T-helper 1 cell treated with Interleukin-12 subunit alpha and Interleukin-12 subunit beta and Interleukin-4 antibody, amounts not matched to agents 30 μg/mL and 1 μg/mL, for 36 hours (primary cell): ENCODE data around the gene C9orf50.

Experiments used
- H3K27ac Mint-ChIP-seq: one replicate; pipeline ENCODE4 v1.8.0; 2021; ENCODE audit warnings: mild to moderate bottlenecking, mixed read lengths
- H3K27me3 Mint-ChIP-seq: one replicate; pipeline ENCODE4 v1.8.0; 2021; ENCODE audit warnings: low read depth, mixed read lengths
- H3K36me3 Mint-ChIP-seq: one replicate; pipeline ENCODE4 v1.8.0; 2021; ENCODE audit warnings: low read depth, mixed read lengths
- H3K4me1 Mint-ChIP-seq: one replicate; pipeline ENCODE4 v1.8.0; 2021; ENCODE audit warnings: low read depth, mixed read lengths
- H3K4me3 Mint-ChIP-seq: one replicate; pipeline ENCODE4 v1.8.0; 2021; ENCODE audit warnings: mild to moderate bottlenecking, moderate library complexity, mixed read lengths
- H3K9me3 Mint-ChIP-seq: one replicate; pipeline ENCODE4 v1.8.0; 2021; ENCODE audit warnings: mixed read lengths

C9orf50 gene

GRCh38 chr9:129572052-129572425 is 48.9 kb downstream of the C9orf50 start:
- Mint-ChIP-seq H3K4me1 (peaks cover 28% of the 10 kb centered on the region), H3K36me3 (peaks cover 12% of the 10 kb centered on the region), H3K27ac (no peak overlapping the region), H3K4me3 (no peak overlapping the region), H3K27me3 (peaks cover 20% of the 10 kb centered on the region), H3K9me3 (peaks cover 7% of the 10 kb centered on the region)

GRCh38 chr9:129571298-129572051 is 49.4 kb downstream of the C9orf50 start:
- Mint-ChIP-seq H3K27ac (no peak overlapping the region), H3K4me3 (no peak overlapping the region), H3K9me3 (peaks cover 7% of the 10 kb centered on the region), H3K27me3 (peaks cover 26% of the 10 kb centered on the region), H3K36me3 (peaks cover 10% of the 10 kb centered on the region), H3K4me1 (peaks cover 26% of the 10 kb centered on the region)

- Mint-ChIP-seq H3K27me3 (peaks cover 26% of the 10 kb centered on the region), H3K4me3 (no peak overlapping the region), H3K27ac (peak overlapping the region; percentile 67), H3K36me3 (peaks cover 7% of the 10 kb centered on the region), H3K9me3 (peaks cover 7% of the 10 kb centered on the region), H3K4me1 (peaks cover 18% of the 10 kb centered on the region)
Measured at GRCh38 chr9:129570450-129571297, 50.2 kb downstream of the C9orf50 start.

- Mint-ChIP-seq H3K27ac (peak overlapping the region; percentile 71), H3K4me3 (peak overlapping the region; percentile 85), H3K9me3 (peaks cover 7% of the 10 kb centered on the region), H3K4me1 (peaks cover 18% of the 10 kb centered on the region), H3K27me3 (peaks cover 26% of the 10 kb centered on the region), H3K36me3 (peaks cover 7% of the 10 kb centered on the region)
Measured at GRCh38 chr9:129569502-129570449, 51.1 kb downstream of the C9orf50 start.

- Mint-ChIP-seq H3K27ac (peak overlapping the region; percentile 41), H3K4me3 (peak overlapping the region; percentile 85), H3K9me3 (peaks cover 4% of the 10 kb centered on the region), H3K27me3 (peaks cover 31% of the 10 kb centered on the region), H3K4me1 (peaks cover 18% of the 10 kb centered on the region), H3K36me3 (peaks cover 4% of the 10 kb centered on the region)
Measured at GRCh38 chr9:129568560-129569501, 52.1 kb downstream of the C9orf50 start.

GRCh38 chr9:129567842-129568559 is 52.9 kb downstream of the C9orf50 start:
- Mint-ChIP-seq H3K4me3 (peak overlapping the region; percentile 67), H3K36me3 (no peaks in the 10 kb centered on the region), H3K4me1 (peaks cover 18% of the 10 kb centered on the region), H3K27ac (peak overlapping the region; percentile 41), H3K9me3 (no peaks in the 10 kb centered on the region), H3K27me3 (peaks cover 31% of the 10 kb centered on the region)

GRCh38 chr9:129567329-129567728 is 53.6 kb downstream of the C9orf50 start:
- Mint-ChIP-seq H3K27me3 (peaks cover 35% of the 10 kb centered on the region), H3K9me3 (no peaks in the 10 kb centered on the region), H3K27ac (no peak overlapping the region), H3K4me3 (no peak overlapping the region), H3K36me3 (no peaks in the 10 kb centered on the region), H3K4me1 (peaks cover 18% of the 10 kb centered on the region)

- Mint-ChIP-seq H3K27me3 (peaks cover 35% of the 10 kb centered on the region), H3K4me3 (no peak overlapping the region), H3K9me3 (no peaks in the 10 kb centered on the region), H3K4me1 (peaks cover 18% of the 10 kb centered on the region), H3K27ac (no peak overlapping the region), H3K36me3 (no peaks in the 10 kb centered on the region)
Measured at GRCh38 chr9:129566563-129567266, 54.2 kb downstream of the C9orf50 start.

GRCh38 chr9:129562917-129563316 is 58.0 kb downstream of the C9orf50 start:
- peaks cover 32% of the 10 kb centered on the region for H3K27me3 Mint-ChIP-seq
- H3K9me3 Mint-ChIP-seq: no peaks in the 10 kb centered on the region
- no peaks in the 10 kb centered on the region for H3K36me3 Mint-ChIP-seq
- H3K27ac Mint-ChIP-seq: no peak overlapping the region
- peaks cover under 1% of the 10 kb centered on the region for H3K4me1 Mint-ChIP-seq
- no peak overlapping the region for H3K4me3 Mint-ChIP-seq

GRCh38 chr9:129562514-129562913 is 58.4 kb downstream of the C9orf50 start:
- Mint-ChIP-seq H3K9me3 (no peaks in the 10 kb centered on the region), H3K36me3 (no peaks in the 10 kb centered on the region), H3K27ac (no peak overlapping the region), H3K27me3 (peaks cover 28% of the 10 kb centered on the region), H3K4me1 (no peaks in the 10 kb centered on the region), H3K4me3 (no peak overlapping the region)
